Esophagus squamous epithelium (tissue), 5 donors: ENCODE measurements around the gene ITGB6. TPM values are rescaled to one million over a fixed set of nuclear protein-coding genes. Genes with fewer than 3 reads are reported as not detected.

ENCODE experiments used
- DNase-seq: peaks from one replicate; lab custom pipeline; 2025; lab: John Stamatoyannopoulos, UW
- H3K27ac ChIP-seq, 4 donors: fragments of 200-600 bp; sonication (generic); one replicate each; pipeline ENCODE4 v1.5.1; 2016 to 2019; ENCODE audit warnings: mild to moderate bottlenecking in 1 of 4
- H3K27me3 ChIP-seq, 4 donors: fragments of 200-600 bp; sonication (generic); 1 replicate in 3 of 4; 2 replicates in 1 of 4; pipeline versions ENCODE4 v1.5.1 to v1.6.0; 2017 to 2021; ENCODE audit warnings: antibody characterized with exemption in 1 of 4
- H3K36me3 ChIP-seq, 3 donors: fragments of 200-600 bp; sonication (generic); one replicate each; pipeline ENCODE4 v1.5.1; 2016 to 2019
- H3K4me1 ChIP-seq, 3 donors: fragments of 200-600 bp; sonication (generic); one replicate each; pipeline ENCODE4 v1.5.1; 2017 to 2019
- H3K4me3 ChIP-seq, 4 donors: fragments of 200-600 bp; sonication (generic); 1 replicate in 3 of 4; 2 replicates in 1 of 4; pipeline ENCODE4 v1.5.1; 2016 to 2019; ENCODE audit warnings: mild to moderate bottlenecking in 2 of 4, moderate library complexity in 1 of 4
- H3K9me3 ChIP-seq, 3 donors: fragments of 200-600 bp; sonication (generic); one replicate each; pipeline ENCODE4 v1.5.1; 2016 to 2019
- CTCF ChIP-seq, 6 experiments: fragments of 450-650 bp in 4 of 6; fragments of 200-600 bp in 2 of 6; sonication (generic) in 2 of 6; IDR thresholded peaks; one replicate each; pipeline ENCODE4 v1.5.1; 2016 to 2019; ENCODE audit warnings: antibody characterized with exemption in 6 of 6, mild to moderate bottlenecking in 4 of 6, moderate library complexity in 4 of 6
- POLR2A ChIP-seq, 4 donors: fragments of 450-650 bp; IDR thresholded peaks; one replicate each; pipeline ENCODE4 v1.6.1; 2017; ENCODE audit warnings: antibody characterized with exemption in 4 of 4, mild to moderate bottlenecking in 4 of 4, moderate library complexity in 3 of 4
- WGBS, 2 donors: methylation state at CpG; one replicate each; pipeline ENCODE4 v1.1.5; 2018; 5-methylcytosine and 5-hydroxymethylcytosine counted together
- intact Hi-C: fragments of 100-400 bp; cut with DNase I; formaldehyde crosslinking; loops from one replicate; pipeline ENCODE4 v1.15.0; 2022
- total RNA-seq, 4 donors: library from RNA; depleted of rRNA; stranded (reverse); fragments of >200 nt; gene quantifications; one replicate each; pipeline ENCODE4 v1.1.0, GENCODE V29; 2016
- donor health status: DM: yes; HTN: yes; CAD: no.

The ITGB6 gene
- total RNA-seq, 4 donors from 2014 or later: 25.3 to 42.2 (median 33.6) TPM

DNA sequence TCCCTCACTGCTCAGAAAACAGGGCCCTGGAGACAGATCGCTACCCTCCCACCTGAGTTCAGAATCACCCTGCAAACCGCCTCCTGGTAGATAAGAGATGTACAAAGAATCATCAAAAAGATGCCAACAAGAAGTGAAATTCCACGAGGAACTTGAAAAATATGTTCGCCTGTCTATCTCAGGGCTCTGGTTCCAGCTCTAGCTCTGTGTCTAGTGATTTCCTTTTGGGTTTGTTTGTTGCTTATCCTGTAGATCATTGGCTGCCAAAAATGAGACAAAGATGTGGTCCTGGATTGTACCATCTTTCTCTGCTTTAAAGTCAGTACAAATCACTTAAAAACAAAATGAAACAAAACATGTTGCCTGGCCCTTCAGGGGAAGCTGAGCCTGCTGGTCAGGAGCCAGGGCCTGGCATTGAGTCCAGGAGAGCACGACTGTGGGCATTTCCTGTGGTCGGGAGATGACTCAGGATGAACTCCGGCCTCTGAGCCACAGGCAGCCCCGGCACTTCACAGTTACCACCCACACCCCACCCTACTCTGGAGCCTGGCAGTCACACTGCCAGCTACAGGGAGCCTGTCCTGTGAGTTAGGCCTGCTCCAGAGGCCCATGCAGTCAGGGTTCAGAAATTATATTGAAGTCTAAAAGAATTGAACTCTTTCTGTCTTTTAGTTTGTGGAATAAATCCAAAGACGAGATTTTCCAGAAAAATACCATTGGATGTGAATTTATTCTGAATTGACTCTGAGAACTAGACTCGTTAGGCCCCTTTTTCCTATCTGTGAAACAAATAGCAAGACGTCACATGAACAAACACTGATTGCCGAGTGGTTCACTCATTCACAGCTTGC, 8.0 kb upstream of the ITGB6 start:
- H3K27ac ChIP-seq: peak overlapping the region; percentile 63 to 83 (median 80)
- TF ChIP-seq POLR2A (IDR thresholded peaks at IDR 0.05) (no peak), CTCF (IDR thresholded peaks at IDR 0.05) (no peak)
- peaks cover 18 to 74% (median 26%) of the 10 kb centered on the region in 3 donors for H3K4me1 ChIP-seq
- no peaks in the 10 kb centered on the region for H3K27me3 ChIP-seq
- no peaks in the 10 kb centered on the region for H3K9me3 ChIP-seq
- intact Hi-C loops: no loop called here
- no peaks in the 10 kb centered on the region for H3K36me3 ChIP-seq
- 32 to 34% methylated on average over 11 to 12 of the region's 12 CpGs for WGBS, 2 donors
- H3K4me3 ChIP-seq: peak overlapping the region in 1 of 4 donors; percentile 5
- DNase-seq: no peak

DNA sequence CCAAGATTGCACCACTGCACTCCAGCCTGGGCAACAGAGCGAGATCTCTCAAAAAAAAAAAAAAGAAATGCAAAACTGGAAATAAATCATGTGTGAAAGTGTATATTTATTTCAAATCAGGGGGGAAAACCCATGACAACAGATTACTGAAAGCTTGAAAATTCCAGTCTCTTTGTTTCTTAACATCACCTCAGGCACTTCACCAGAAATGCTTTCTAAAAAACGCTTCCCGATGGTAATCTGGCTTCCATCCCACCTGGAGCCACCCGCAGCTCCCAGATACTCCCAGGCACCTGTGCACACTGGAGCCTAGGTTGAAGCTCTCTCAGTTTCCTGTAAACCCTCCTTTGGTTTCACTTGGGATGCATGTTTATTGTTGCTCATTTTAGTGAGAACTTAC, 7.2 kb upstream of the ITGB6 start:
- H3K4me3 ChIP-seq: no peak overlapping the region
- intact Hi-C loops: no loop called here
- H3K36me3 ChIP-seq: no peaks in the 10 kb centered on the region
- TF ChIP-seq POLR2A (IDR thresholded peaks at IDR 0.05) (no peak), CTCF (IDR thresholded peaks at IDR 0.05) (no peak)
- H3K27me3 ChIP-seq: no peaks in the 10 kb centered on the region
- H3K9me3 ChIP-seq: no peaks in the 10 kb centered on the region
- peaks cover 18 to 74% (median 26%) of the 10 kb centered on the region in 3 donors for H3K4me1 ChIP-seq
- peak overlapping the region; percentile 63 to 83 (median 80) for H3K27ac ChIP-seq
- no peak for DNase-seq
- 36 to 44% methylated on average over 4 of the region's 4 CpGs for WGBS, 2 donors

GRCh38 chr2:160206436-160206835, 6.4 kb upstream of the ITGB6 start:
- Histone ChIP-seq H3K36me3 (no peaks in the 10 kb centered on the region), H3K4me3 (no peak overlapping the region), H3K27me3 (no peaks in the 10 kb centered on the region), H3K9me3 (no peaks in the 10 kb centered on the region), H3K4me1 (peaks cover 18 to 74% (median 26%) of the 10 kb centered on the region in 3 donors), H3K27ac (peak overlapping the region; percentile 11 to 83 (median 72))
- DNase-seq: no peak
- no peak for TF ChIP-seq POLR2A (IDR thresholded peaks at IDR 0.05)
- no peak for TF ChIP-seq CTCF (IDR thresholded peaks at IDR 0.05)
- WGBS, 2 donors: 77 to 92% methylated on average over 4 of the region's 4 CpGs
- intact Hi-C loops: no loop called here

- DNase-seq: peak; percentile 31
- intact Hi-C loops: no loop called here
- 31 to 43% methylated on average over 2 to 4 of the region's 7 CpGs for WGBS, 2 donors
- TF ChIP-seq CTCF (IDR thresholded peaks at IDR 0.05): no peak
- Histone ChIP-seq H3K4me1 (peaks cover 18 to 69% (median 26%) of the 10 kb centered on the region in 3 donors), H3K4me3 (no peak overlapping the region), H3K27me3 (no peaks in the 10 kb centered on the region), H3K9me3 (no peaks in the 10 kb centered on the region), H3K27ac (peak overlapping the region; percentile 48 to 83 (median 74)), H3K36me3 (no peaks in the 10 kb centered on the region)
Observed at GRCh38 chr2:160205505-160205904, 5.4 kb upstream of the ITGB6 start.

GRCh38 chr2:160203422-160203821, 3.4 kb upstream of the ITGB6 start:
- Histone ChIP-seq H3K9me3 (no peaks in the 10 kb centered on the region), H3K4me1 (peaks cover 11 to 54% (median 23%) of the 10 kb centered on the region in 3 donors), H3K36me3 (no peaks in the 10 kb centered on the region), H3K4me3 (no peak overlapping the region), H3K27me3 (no peaks in the 10 kb centered on the region), H3K27ac (no peak overlapping the region)
- no peak for DNase-seq
- TF ChIP-seq CTCF (IDR thresholded peaks at IDR 0.05): no peak
- WGBS, 2 donors: 61 to 63% methylated on average over 2 to 3 of the region's 3 CpGs
- intact Hi-C loops: no loop called here
